GM18870 (cell line): Measurements from ENCODE around the gene IL37.

Experiments
- ATAC-seq: cut with Tn5 transposase; IDR thresholded peaks from one replicate; pipeline ENCODE4 v1.9.1; 2021; ENCODE audit warnings: moderate library complexity; ENCODE audit not compliant: unreplicated experiment

The IL37 gene

GRCh38 chr2:112958428-112959108 lies 47.6 kb downstream of the IL37 start:
- no peak for ATAC-seq

DNA sequence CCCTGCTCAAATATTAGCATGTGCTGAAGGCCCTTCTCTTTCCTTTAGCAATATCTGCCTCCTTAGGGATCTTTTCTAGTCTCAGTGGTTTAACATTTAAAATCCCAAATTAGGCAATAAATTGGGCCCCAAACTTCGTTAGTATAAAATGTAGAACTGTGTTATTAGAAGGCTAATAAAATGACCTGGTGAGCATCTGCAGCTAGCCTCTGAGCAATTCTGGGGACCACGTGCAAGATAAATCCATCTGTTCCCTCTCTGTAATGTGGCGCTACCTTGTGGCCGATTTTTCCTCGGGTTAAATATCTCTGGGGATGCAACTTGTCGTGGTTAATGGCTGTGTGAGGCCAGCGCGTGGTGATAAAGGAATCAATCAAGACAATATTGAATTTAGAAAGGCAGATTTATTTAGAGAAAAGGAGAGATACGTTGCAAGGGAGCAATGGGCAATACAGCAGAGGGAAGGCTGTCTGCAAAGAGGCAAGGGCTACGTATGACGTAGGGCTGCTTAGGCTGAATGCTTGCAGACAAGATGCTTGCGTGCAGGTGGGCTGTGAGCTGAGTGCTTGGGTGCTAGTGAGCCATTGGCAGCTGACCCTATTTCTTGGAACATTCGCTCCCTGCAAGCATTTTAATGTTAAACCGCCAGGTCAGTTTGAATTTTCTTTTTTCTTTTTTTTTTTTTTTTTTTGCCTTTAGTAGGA lies 48.3 kb downstream of the IL37 start:
- ATAC-seq = no peak

DNA sequence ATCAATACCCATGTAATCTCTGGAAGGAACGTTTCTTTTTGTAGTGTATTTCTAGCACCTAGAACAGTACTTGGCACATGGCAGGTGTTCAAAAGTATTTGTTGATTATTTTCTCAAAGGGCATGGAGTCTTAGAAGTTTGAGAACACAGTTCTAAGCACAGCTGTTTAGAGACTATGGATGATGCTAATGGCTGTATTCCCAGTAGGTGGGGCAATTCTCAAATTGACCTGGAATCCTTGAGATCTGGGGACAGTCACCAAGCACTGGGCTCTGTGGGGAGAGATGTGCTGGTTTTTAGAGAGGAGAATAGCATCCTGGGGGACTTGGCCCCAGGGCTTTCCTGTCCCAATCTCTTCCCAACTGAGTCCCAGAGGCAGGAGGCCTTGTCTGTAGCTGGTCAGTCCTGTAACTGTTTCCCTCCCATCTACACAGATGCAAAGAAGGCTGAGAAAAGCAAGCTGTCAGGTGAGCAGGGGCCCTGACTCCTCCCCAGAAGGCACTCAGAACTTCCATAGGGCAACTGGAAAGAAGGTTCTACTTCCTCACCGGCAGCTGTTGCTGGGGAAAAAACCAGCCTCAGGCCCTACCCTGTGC lies 49.4 kb downstream of the IL37 start:
- no peak for ATAC-seq

- ATAC-seq = no peak
Observed at GRCh38 chr2:112962308-112963175, 51.6 kb downstream of the IL37 start.

DNA sequence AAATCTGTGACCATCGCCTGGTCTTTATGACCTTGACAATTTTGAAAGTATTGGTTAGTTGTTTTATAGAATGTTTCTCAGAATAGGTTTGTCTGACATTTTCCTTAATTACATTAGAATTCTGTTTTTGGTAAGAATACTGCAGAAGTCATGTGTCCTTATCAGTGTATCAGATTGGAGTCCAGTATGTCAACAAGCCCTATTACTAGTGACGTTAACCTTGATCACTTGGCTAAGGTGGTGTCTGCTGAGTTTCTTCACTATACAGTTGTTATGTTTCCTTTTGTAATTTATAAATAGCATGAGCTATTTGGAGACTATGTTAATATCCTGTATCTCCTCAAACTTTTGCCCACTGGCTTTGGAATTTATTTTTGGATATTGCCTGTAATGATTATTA lies 56.1 kb downstream of the IL37 start:
- ATAC-seq = no peak
